Upper lobe of left lung (tissue), 6 donors: ENCODE results near the gene OTULIN. TPM values are rescaled to one million over a fixed set of nuclear protein-coding genes. Genes with fewer than 3 reads are reported as not detected.

Source experiments
- ATAC-seq, 2 donors: fragments of 200-7000 bp; cut with Tn5 transposase; one replicate each; pipeline ENCODE4 v1.9.1; 2022; ENCODE audit warnings: mild to moderate bottlenecking in 2 of 2, moderate library complexity in 2 of 2; ENCODE audit not compliant: low FRiP score in 2 of 2
- DNase-seq, 2 donors: peaks; one replicate each; pipeline ENCODE4 v3.0.0-alpha.2; 2019 to 2020
- H3K27ac ChIP-seq, 4 donors: fragments of 200-600 bp; sonication (generic); one replicate each; pipeline ENCODE4 v1.5.1; 2016 to 2019
- H3K27me3 ChIP-seq, 4 donors: fragments of 200-600 bp; sonication (generic); one replicate each; pipeline ENCODE4 v1.5.1; 2017 to 2019
- H3K36me3 ChIP-seq, 4 donors: fragments of 200-600 bp; sonication (generic); one replicate each; pipeline ENCODE4 v1.5.1; 2016 to 2019
- H3K4me1 ChIP-seq, 4 donors: fragments of 200-600 bp; sonication (generic); one replicate each; pipeline ENCODE4 v1.5.1; 2018 to 2019
- H3K4me3 ChIP-seq, 4 donors: fragments of 200-600 bp; sonication (generic); one replicate each; pipeline ENCODE4 v1.5.1; 2017 to 2019; ENCODE audit warnings: mild to moderate bottlenecking in 2 of 4, moderate library complexity in 1 of 4
- H3K9me3 ChIP-seq, 4 donors: fragments of 200-600 bp; sonication (generic); one replicate each; pipeline ENCODE4 v1.5.1; 2018 to 2019
- CTCF ChIP-seq, 6 experiments: fragments of 450-650 bp in 4 of 6; fragments of 200-600 bp in 2 of 6; sonication (generic) in 2 of 6; IDR thresholded peaks; one replicate each; pipeline ENCODE4 v1.5.1; 2016 to 2019; ENCODE audit warnings: antibody characterized with exemption in 6 of 6
- EP300 ChIP-seq, 4 donors: sonication (generic); formaldehyde crosslinking; IDR thresholded peaks; one replicate each; pipeline ENCODE4 v1.5.1; 2017; ENCODE audit warnings: antibody characterized with exemption in 4 of 4, control low read depth in 2 of 4
- POLR2A ChIP-seq, 4 donors: fragments of 450-650 bp; IDR thresholded peaks; one replicate each; pipeline ENCODE4 v1.5.1; 2016 to 2017; ENCODE audit warnings: antibody characterized with exemption in 4 of 4, mild to moderate bottlenecking in 2 of 4
- POLR2AphosphoS5 ChIP-seq, 2 donors: sonication (generic); formaldehyde crosslinking; IDR thresholded peaks; one replicate each; pipeline ENCODE4 v1.5.1; 2017; ENCODE audit warnings: antibody characterized with exemption in 2 of 2
- WGBS, 2 donors: methylation state at CpG; one replicate each; pipeline ENCODE4 v1.1.5; 2017 to 2018; 5-methylcytosine and 5-hydroxymethylcytosine counted together
- total RNA-seq, 6 donors: library from RNA; depleted of rRNA in 4 of 6; stranded (reverse); fragments of >200 nt in 4 of 6; gene quantifications; one replicate each; pipeline versions ENCODE4 v1.1.0 to v1.2.1, GENCODE V29; 2016 to 2021
- donor health status: DM: no; HTN: no; CAD: no; lungs with moderate emphysema.
- donor health status: DM: no; HTN: yes; CAD: no; lungs with severe emphysema.

The OTULIN gene
- total RNA-seq, 6 donors from 2014 or later: 31.0 to 81.1 (median 38.3) TPM

- Histone ChIP-seq H3K27me3 (no peaks in the 10 kb centered on the region), H3K27ac (no peak overlapping the region), H3K36me3 (no peaks in the 10 kb centered on the region), H3K4me1 (peaks cover 0 to 8% (median 4%) of the 10 kb centered on the region in 4 donors), H3K4me3 (no peak overlapping the region), H3K9me3 (no peaks in the 10 kb centered on the region)
- WGBS, 2 donors: 71 to 85% methylated on average over 3 to 10 of the region's 10 CpGs
- no peak for TF ChIP-seq POLR2AphosphoS5 (IDR thresholded peaks at IDR 0.05)
- TF ChIP-seq POLR2A (IDR thresholded peaks at IDR 0.05): no peak
- TF ChIP-seq CTCF (IDR thresholded peaks at IDR 0.05): no peak
- no peak for TF ChIP-seq EP300 (IDR thresholded peaks at IDR 0.05)
- peak in 1 of 2 donors; percentile 52 for DNase-seq
- peak in 1 of 2 donors; percentile 47 for ATAC-seq
These were observed 60.1 kb downstream of the OTULIN start for GRCh38 chr5:14724633-14725032.

GRCh38 chr5:14726066-14726838 is 61.7 kb downstream of the OTULIN start:
- Histone ChIP-seq H3K4me1 (peaks cover 0 to 8% (median 4%) of the 10 kb centered on the region in 4 donors), H3K4me3 (no peak overlapping the region), H3K9me3 (no peaks in the 10 kb centered on the region), H3K36me3 (peaks cover 0 to 6% (median 0%) of the 10 kb centered on the region in 4 donors), H3K27ac (no peak overlapping the region), H3K27me3 (no peaks in the 10 kb centered on the region)
- no peak for ATAC-seq
- WGBS, 2 donors: 85 to 88% methylated on average over 14 of the region's 14 CpGs
- DNase-seq: no peak
- TF ChIP-seq POLR2AphosphoS5 (IDR thresholded peaks at IDR 0.05) (no peak), CTCF (IDR thresholded peaks at IDR 0.05) (no peak), POLR2A (IDR thresholded peaks at IDR 0.05) (no peak)

GRCh38 chr5:14727428-14727865 is 62.9 kb downstream of the OTULIN start:
- Histone ChIP-seq H3K4me1 (peaks cover 0 to 8% (median 4%) of the 10 kb centered on the region in 4 donors), H3K27me3 (no peaks in the 10 kb centered on the region), H3K4me3 (no peak overlapping the region), H3K27ac (no peak overlapping the region), H3K9me3 (no peaks in the 10 kb centered on the region), H3K36me3 (peaks cover 0 to 6% (median 0%) of the 10 kb centered on the region in 4 donors)
- WGBS, 2 donors: 7 to 10% methylated on average over 7 of the region's 7 CpGs
- no peak for TF ChIP-seq POLR2AphosphoS5 (IDR thresholded peaks at IDR 0.05)
- TF ChIP-seq CTCF (IDR thresholded peaks at IDR 0.05): peak; percentile 72 to 90 (median 86)
- DNase-seq (peak; percentile 74 to 86), ATAC-seq (peak; percentile 59 to 86)

- ATAC-seq: no peak
- H3K4me3 ChIP-seq: no peak overlapping the region
- WGBS, 2 donors: 96% methylated on average over 5 to 7 of the region's 7 CpGs
- H3K36me3 ChIP-seq: peaks cover 0 to 6% (median 0%) of the 10 kb centered on the region in 4 donors
- H3K9me3 ChIP-seq: no peaks in the 10 kb centered on the region
- H3K4me1 ChIP-seq: peaks cover 0 to 8% (median 4%) of the 10 kb centered on the region in 4 donors
- no peak for DNase-seq
- TF ChIP-seq POLR2A (IDR thresholded peaks at IDR 0.05): no peak
- no peak for TF ChIP-seq EP300 (IDR thresholded peaks at IDR 0.05)
- no peak for TF ChIP-seq POLR2AphosphoS5 (IDR thresholded peaks at IDR 0.05)
- TF ChIP-seq CTCF (IDR thresholded peaks at IDR 0.05): no peak
- no peaks in the 10 kb centered on the region for H3K27me3 ChIP-seq
- no peak overlapping the region for H3K27ac ChIP-seq
These were observed 63.5 kb downstream of the OTULIN start for GRCh38 chr5:14727928-14728458.
